ENCODE results near the gene GRIN3B. TPM values are rescaled to one million over a fixed set of nuclear protein-coding genes. Genes with fewer than 3 reads are reported as not detected.

The GRIN3B gene
- total and polyA plus RNA-seq, 10 of the 15 experiments (the other 5 are each of a cell fraction or from before 2014, with no cell fraction given): 0.15 TPM; not detected in 9

DNA sequence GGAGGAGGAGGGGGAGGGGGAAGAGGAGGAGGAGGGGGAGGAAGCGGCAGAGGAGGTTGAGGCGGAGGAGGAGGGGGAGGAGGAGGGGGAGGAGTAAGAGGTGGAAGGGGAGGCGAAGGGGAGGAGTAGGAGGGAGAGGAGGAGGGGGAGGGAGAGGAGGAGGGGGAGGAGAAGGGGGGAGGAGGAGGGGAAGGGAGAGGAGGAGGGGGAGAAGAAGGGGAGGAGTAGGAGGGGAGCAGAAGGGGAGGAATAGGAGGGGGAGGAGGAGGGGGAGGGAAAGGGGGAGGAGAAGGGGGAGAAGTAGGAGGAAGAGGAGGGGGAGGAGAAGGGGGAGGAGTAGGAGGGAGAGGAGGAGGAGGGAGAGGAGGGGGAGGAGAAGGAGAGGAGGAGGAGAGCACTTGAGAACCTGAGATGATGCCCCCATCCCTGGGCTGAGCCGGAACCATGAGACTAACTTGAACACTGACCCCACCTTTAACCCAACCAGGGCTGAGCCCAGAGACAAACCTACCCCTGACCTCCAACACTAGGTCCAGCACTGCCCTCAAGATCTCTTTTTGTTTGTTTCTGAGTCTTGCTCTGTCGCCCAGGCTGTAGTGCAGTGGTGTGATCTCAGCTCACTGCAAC is 52.2 kb downstream of the GRIN3B start:
- FAIRE-seq (no peak), ATAC-seq (no peak; the same call in 2 of the 3 replicates), DNase-seq (ENCODE audit: low read depth, low spot score) (no peak)
- POLR2A ChIA-PET: no interaction called here
- Histone ChIP-seq H3K4me1 (ENCODE audit: control insufficient read depth, insufficient read depth, low read length) (no peaks in the 10 kb centered on the region), H3K27ac (ENCODE audit: control insufficient read depth, insufficient read depth) (no peak overlapping the region), H4K20me1 (ENCODE audit: control insufficient read depth, insufficient read depth) (no peaks in the 10 kb centered on the region), H3K27me3 (replicated peaks in 1 of 2; ENCODE audit: control insufficient read depth in 2 of 2, insufficient read depth in 2 of 2, low read length in 1 of 2) (no peaks in the 10 kb centered on the region), H2AFZ (ENCODE audit: control insufficient read depth, low read depth, low read length) (no peak overlapping the region), H3K4me2 (ENCODE audit: control insufficient read depth, insufficient read depth) (no peak overlapping the region), H3K4me3 (no peak overlapping the region), H3K36me3 (ENCODE audit: control insufficient read depth in 2 of 2, insufficient read depth in 2 of 2, low read length in 1 of 2) (peaks cover 0 to under 1% of the 10 kb centered on the region in 2 experiments; a peak in 2 of 4 replicates), H3K9me3 (replicated peaks; ENCODE audit: control insufficient read depth, insufficient read depth, low read length) (no peaks in the 10 kb centered on the region), H3K79me2 (ENCODE audit: control insufficient read depth, insufficient read depth, low read length) (no peaks in the 10 kb centered on the region), H3K9ac (ENCODE audit: control insufficient read depth, insufficient read depth, low read length) (no peak overlapping the region)
- in situ Hi-C loops (cut with MboI) (no loop called here), intact Hi-C loops (cut with micrococcal nuclease; ENCODE audit: unreplicated experiment) (no loop called here)
- no TSS peak for BruUV-seq (replicated peaks)
- CTCF ChIA-PET: no interaction called here
- no peak for TF ChIP-seq ZNF274 (IDR thresholded peaks at IDR 0.05; ENCODE audit: insufficient read depth, insufficient read length)
- no peak for TF ChIP-seq RELA (IDR thresholded peaks at IDR 0.05; ENCODE audit: borderline replicate concordance, partially characterized antibody)
- TF ChIP-seq, protein P1, sequence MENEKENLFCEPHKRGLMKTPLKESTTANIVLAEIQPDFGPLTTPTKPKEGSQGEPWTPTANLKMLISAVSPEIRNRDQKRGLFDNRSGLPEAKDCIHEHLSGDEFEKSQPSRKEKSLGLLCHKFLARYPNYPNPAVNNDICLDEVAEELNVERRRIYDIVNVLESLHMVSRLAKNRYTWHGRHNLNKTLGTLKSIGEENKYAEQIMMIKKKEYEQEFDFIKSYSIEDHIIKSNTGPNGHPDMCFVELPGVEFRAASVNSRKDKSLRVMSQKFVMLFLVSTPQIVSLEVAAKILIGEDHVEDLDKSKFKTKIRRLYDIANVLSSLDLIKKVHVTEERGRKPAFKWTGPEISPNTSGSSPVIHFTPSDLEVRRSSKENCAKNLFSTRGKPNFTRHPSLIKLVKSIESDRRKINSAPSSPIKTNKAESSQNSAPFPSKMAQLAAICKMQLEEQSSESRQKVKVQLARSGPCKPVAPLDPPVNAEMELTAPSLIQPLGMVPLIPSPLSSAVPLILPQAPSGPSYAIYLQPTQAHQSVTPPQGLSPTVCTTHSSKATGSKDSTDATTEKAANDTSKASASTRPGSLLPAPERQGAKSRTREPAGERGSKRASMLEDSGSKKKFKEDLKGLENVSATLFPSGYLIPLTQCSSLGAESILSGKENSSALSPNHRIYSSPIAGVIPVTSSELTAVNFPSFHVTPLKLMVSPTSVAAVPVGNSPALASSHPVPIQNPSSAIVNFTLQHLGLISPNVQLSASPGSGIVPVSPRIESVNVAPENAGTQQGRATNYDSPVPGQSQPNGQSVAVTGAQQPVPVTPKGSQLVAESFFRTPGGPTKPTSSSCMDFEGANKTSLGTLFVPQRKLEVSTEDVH (IDR thresholded peaks at IDR 0.05; ENCODE audit: low read depth, partially characterized antibody): no peak
- TF ChIP-seq, protein P2, sequence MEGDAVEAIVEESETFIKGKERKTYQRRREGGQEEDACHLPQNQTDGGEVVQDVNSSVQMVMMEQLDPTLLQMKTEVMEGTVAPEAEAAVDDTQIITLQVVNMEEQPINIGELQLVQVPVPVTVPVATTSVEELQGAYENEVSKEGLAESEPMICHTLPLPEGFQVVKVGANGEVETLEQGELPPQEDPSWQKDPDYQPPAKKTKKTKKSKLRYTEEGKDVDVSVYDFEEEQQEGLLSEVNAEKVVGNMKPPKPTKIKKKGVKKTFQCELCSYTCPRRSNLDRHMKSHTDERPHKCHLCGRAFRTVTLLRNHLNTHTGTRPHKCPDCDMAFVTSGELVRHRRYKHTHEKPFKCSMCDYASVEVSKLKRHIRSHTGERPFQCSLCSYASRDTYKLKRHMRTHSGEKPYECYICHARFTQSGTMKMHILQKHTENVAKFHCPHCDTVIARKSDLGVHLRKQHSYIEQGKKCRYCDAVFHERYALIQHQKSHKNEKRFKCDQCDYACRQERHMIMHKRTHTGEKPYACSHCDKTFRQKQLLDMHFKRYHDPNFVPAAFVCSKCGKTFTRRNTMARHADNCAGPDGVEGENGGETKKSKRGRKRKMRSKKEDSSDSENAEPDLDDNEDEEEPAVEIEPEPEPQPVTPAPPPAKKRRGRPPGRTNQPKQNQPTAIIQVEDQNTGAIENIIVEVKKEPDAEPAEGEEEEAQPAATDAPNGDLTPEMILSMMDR (IDR thresholded peaks at IDR 0.05 in 2 of 3, conservative IDR thresholded peaks at IDR 0.05 in 1 of 3; ENCODE audit: control insufficient read depth in 2 of 3, extremely low read depth in 1 of 3, insufficient read depth in 1 of 3, low read depth in 3 of 3, low read length in 3 of 3): no peak
- no peak for TF ChIP-seq GABPA (IDR thresholded peaks at IDR 0.05; ENCODE audit: low read depth)
- no peak for TF ChIP-seq ZNF217 (IDR thresholded peaks at IDR 0.05)
- TF ChIP-seq NR2C2 (IDR thresholded peaks at IDR 0.05; ENCODE audit: borderline replicate concordance, control insufficient read depth, insufficient read length, low read depth): no peak
- TF ChIP-seq HDAC6 (IDR thresholded peaks at IDR 0.05; ENCODE audit: unreplicated experiment): no peak
- TF ChIP-seq FOS (IDR thresholded peaks at IDR 0.05; ENCODE audit: borderline replicate concordance, extremely low read depth, insufficient read length): no peak
- TF ChIP-seq CBX5 (IDR thresholded peaks at IDR 0.05; ENCODE audit: low read depth): no peak
- TF ChIP-seq STAT1 (conservative IDR thresholded peaks at IDR 0.05): no peak
- TF ChIP-seq BHLHE40 (IDR thresholded peaks at IDR 0.05; ENCODE audit: borderline replicate concordance in 1 of 2, low read depth in 2 of 2, low read length in 1 of 2): no peak
- no peak for TF ChIP-seq TAF1 (IDR thresholded peaks at IDR 0.05; ENCODE audit: borderline replicate concordance, low read depth, low read length)
- TF ChIP-seq, protein P3, sequence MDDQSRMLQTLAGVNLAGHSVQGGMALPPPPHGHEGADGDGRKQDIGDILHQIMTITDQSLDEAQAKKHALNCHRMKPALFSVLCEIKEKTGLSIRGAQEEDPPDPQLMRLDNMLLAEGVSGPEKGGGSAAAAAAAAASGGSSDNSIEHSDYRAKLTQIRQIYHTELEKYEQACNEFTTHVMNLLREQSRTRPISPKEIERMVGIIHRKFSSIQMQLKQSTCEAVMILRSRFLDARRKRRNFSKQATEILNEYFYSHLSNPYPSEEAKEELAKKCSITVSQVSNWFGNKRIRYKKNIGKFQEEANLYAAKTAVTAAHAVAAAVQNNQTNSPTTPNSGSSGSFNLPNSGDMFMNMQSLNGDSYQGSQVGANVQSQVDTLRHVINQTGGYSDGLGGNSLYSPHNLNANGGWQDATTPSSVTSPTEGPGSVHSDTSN (IDR thresholded peaks at IDR 0.05; ENCODE audit: insufficient replicate concordance, low read depth, low read length): no peak
- WGBS (ENCODE audit: insufficient coverage, insufficient replicate concordance, low lambda C conversion rate, missing lambda C conversion rate): 48% methylated on average over 2 of the region's 5 CpGs
- SMC1A ChIA-PET (ENCODE audit: uncharacterized antibody, unreplicated experiment): no interaction called here
- RAD21 ChIA-PET (ENCODE audit: unreplicated experiment): no interaction called here

All from GM12878 (cell line).